ENCODE measurements around the gene SLC25A47. TPM values are rescaled to one million over a fixed set of nuclear protein-coding genes. Genes with fewer than 3 reads are reported as not detected.
A peak's percentile ranks its signal among the peaks of the same experiment; 100 is the strongest.

The SLC25A47 gene
- total and polyA plus RNA-seq, 3 experiments from 2014 or later: not detected

- H3K36me3 ChIP-seq (ENCODE audit: insufficient read depth, low read length): peaks cover 17% of the 10 kb centered on the region
- peaks cover 11 to 82% (median 37%) of the 10 kb centered on the region in 3 donors for H3K36me3 Mint-ChIP-seq
- POLR2A ChIA-PET: interaction anchor here (0.6 kb wide), 1 partner anchor 11 kb away, joined by 3 read pairs; no protein-coding TSS in a partner anchor
- CTCF ChIA-PET: no interaction called here
- no peak overlapping the region for H3K4me3 ChIP-seq (ENCODE audit: low read length)
- no peak overlapping the region for H3K27ac ChIP-seq (ENCODE audit: low read depth, low read length)
- H3K4me1 Mint-ChIP-seq: no peaks in the 10 kb centered on the region
- DNase-seq: no peak
- H3K9me3 Mint-ChIP-seq: no peaks in the 10 kb centered on the region
- peak overlapping the region in 3 of 8 donors; percentile 43 to 87 (median 46) for H3K27ac Mint-ChIP-seq
- H3K4me3 Mint-ChIP-seq: no peak overlapping the region
- no peaks in the 10 kb centered on the region for H3K27me3 ChIP-seq (ENCODE audit: insufficient read depth, low read length, poor library complexity, severe bottlenecking)
- H3K27me3 Mint-ChIP-seq: no peaks in the 10 kb centered on the region
- no peaks in the 10 kb centered on the region for H3K9me3 ChIP-seq (ENCODE audit: low read length)
- H3K4me1 ChIP-seq (ENCODE audit: insufficient read depth, low read length): no peaks in the 10 kb centered on the region
Measured at GRCh38 chr14:100350986-100351385, 27.8 kb downstream of the SLC25A47 start.

- Mint-ChIP-seq H3K27me3 (no peaks in the 10 kb centered on the region), H3K4me3 (no peak overlapping the region), H3K27ac (peak overlapping the region in 1 of 8 donors; percentile 51), H3K9me3 (no peaks in the 10 kb centered on the region), H3K4me1 (peaks cover 5 to 9% (median 6%) of the 10 kb centered on the region in 3 donors), H3K36me3 (peaks cover 29 to 83% (median 41%) of the 10 kb centered on the region in 3 donors)
- Histone ChIP-seq H3K4me3 (ENCODE audit: low read length) (no peak overlapping the region), H3K4me1 (ENCODE audit: insufficient read depth, low read length) (no peaks in the 10 kb centered on the region), H3K9me3 (ENCODE audit: low read length) (no peaks in the 10 kb centered on the region), H3K27ac (ENCODE audit: low read depth, low read length) (no peak overlapping the region), H3K27me3 (ENCODE audit: insufficient read depth, low read length, poor library complexity, severe bottlenecking) (no peaks in the 10 kb centered on the region), H3K36me3 (ENCODE audit: insufficient read depth, low read length) (peaks cover 27% of the 10 kb centered on the region)
- POLR2A ChIA-PET: no interaction called here
- CTCF ChIA-PET: no interaction called here
- DNase-seq: no peak
Measured at GRCh38 chr14:100358396-100358795, 35.3 kb downstream of the SLC25A47 start.

GRCh38 chr14:100359111-100359510 lies 36.0 kb downstream of the SLC25A47 start:
- H3K27me3 ChIP-seq (ENCODE audit: insufficient read depth, low read length, poor library complexity, severe bottlenecking): no peaks in the 10 kb centered on the region
- H3K9me3 ChIP-seq (ENCODE audit: low read length): no peaks in the 10 kb centered on the region
- Mint-ChIP-seq H3K9me3 (no peaks in the 10 kb centered on the region), H3K36me3 (peaks cover 29 to 80% (median 38%) of the 10 kb centered on the region in 3 donors), H3K27me3 (no peaks in the 10 kb centered on the region), H3K27ac (no peak overlapping the region), H3K4me1 (peaks cover 5 to 9% (median 6%) of the 10 kb centered on the region in 3 donors), H3K4me3 (no peak overlapping the region)
- H3K36me3 ChIP-seq (ENCODE audit: insufficient read depth, low read length): peaks cover 20% of the 10 kb centered on the region
- no peak for DNase-seq
- H3K4me1 ChIP-seq (ENCODE audit: insufficient read depth, low read length): no peaks in the 10 kb centered on the region
- H3K4me3 ChIP-seq (ENCODE audit: low read length): no peak overlapping the region
- H3K27ac ChIP-seq (ENCODE audit: low read depth, low read length): no peak overlapping the region
- ChIA-PET CTCF (no interaction called here), POLR2A (no interaction called here)

- no peak overlapping the region for H3K4me3 ChIP-seq (ENCODE audit: low read length)
- DNase-seq: no peak
- Mint-ChIP-seq H3K27ac (peak overlapping the region in 1 of 8 donors; percentile 29), H3K27me3 (no peaks in the 10 kb centered on the region), H3K4me1 (peaks cover 5 to 9% (median 6%) of the 10 kb centered on the region in 3 donors), H3K4me3 (no peak overlapping the region), H3K9me3 (no peaks in the 10 kb centered on the region), H3K36me3 (peaks cover 26 to 77% (median 31%) of the 10 kb centered on the region in 3 donors)
- H3K36me3 ChIP-seq (ENCODE audit: insufficient read depth, low read length): peaks cover 16% of the 10 kb centered on the region
- POLR2A ChIA-PET: no interaction called here
- H3K27me3 ChIP-seq (ENCODE audit: insufficient read depth, low read length, poor library complexity, severe bottlenecking): no peaks in the 10 kb centered on the region
- CTCF ChIA-PET: no interaction called here
- no peaks in the 10 kb centered on the region for H3K4me1 ChIP-seq (ENCODE audit: insufficient read depth, low read length)
- no peaks in the 10 kb centered on the region for H3K9me3 ChIP-seq (ENCODE audit: low read length)
- no peak overlapping the region for H3K27ac ChIP-seq (ENCODE audit: low read depth, low read length)
Measured at GRCh38 chr14:100359881-100360280, 36.7 kb downstream of the SLC25A47 start.

- Mint-ChIP-seq H3K4me3 (no peak overlapping the region), H3K9me3 (no peaks in the 10 kb centered on the region), H3K27ac (no peak overlapping the region), H3K36me3 (peaks cover 30 to 81% (median 32%) of the 10 kb centered on the region in 3 donors), H3K4me1 (peaks cover 5 to 9% (median 6%) of the 10 kb centered on the region in 3 donors), H3K27me3 (no peaks in the 10 kb centered on the region)
- no peaks in the 10 kb centered on the region for H3K9me3 ChIP-seq (ENCODE audit: low read length)
- DNase-seq: no peak
- H3K4me3 ChIP-seq (ENCODE audit: low read length): no peak overlapping the region
- ChIA-PET POLR2A (interaction anchor here (0.7 kb wide), 1 partner anchor 11 kb away, joined by 3 read pairs; no protein-coding TSS in a partner anchor), CTCF (interaction anchor here (1.3 kb wide), 1 partner anchor 302 kb away, joined by 3 read pairs; no protein-coding TSS in a partner anchor)
- H3K27me3 ChIP-seq (ENCODE audit: insufficient read depth, low read length, poor library complexity, severe bottlenecking): no peaks in the 10 kb centered on the region
- H3K27ac ChIP-seq (ENCODE audit: low read depth, low read length): no peak overlapping the region
- H3K36me3 ChIP-seq (ENCODE audit: insufficient read depth, low read length): peaks cover 16% of the 10 kb centered on the region
- no peaks in the 10 kb centered on the region for H3K4me1 ChIP-seq (ENCODE audit: insufficient read depth, low read length)
Measured at GRCh38 chr14:100361626-100362025, 38.5 kb downstream of the SLC25A47 start.

GRCh38 chr14:100362311-100362927 lies 39.3 kb downstream of the SLC25A47 start:
- H3K4me1 ChIP-seq (ENCODE audit: insufficient read depth, low read length): no peaks in the 10 kb centered on the region
- no peak overlapping the region for H3K27ac ChIP-seq (ENCODE audit: low read depth, low read length)
- Mint-ChIP-seq H3K27me3 (no peaks in the 10 kb centered on the region), H3K9me3 (no peaks in the 10 kb centered on the region), H3K4me1 (peaks cover 5 to 9% (median 6%) of the 10 kb centered on the region in 3 donors), H3K27ac (peak overlapping the region in 1 of 8 donors; percentile 52), H3K4me3 (no peak overlapping the region), H3K36me3 (peaks cover 30 to 79% (median 32%) of the 10 kb centered on the region in 3 donors)
- no peak overlapping the region for H3K4me3 ChIP-seq (ENCODE audit: low read length)
- peaks cover 16% of the 10 kb centered on the region for H3K36me3 ChIP-seq (ENCODE audit: insufficient read depth, low read length)
- ChIA-PET POLR2A (interaction anchor here (0.7 kb wide), 1 partner anchor 11 kb away, joined by 3 read pairs; no protein-coding TSS in a partner anchor), CTCF (interaction anchor here (1.3 kb wide), 1 partner anchor 301 kb away, joined by 3 read pairs; no protein-coding TSS in a partner anchor)
- H3K9me3 ChIP-seq (ENCODE audit: low read length): no peaks in the 10 kb centered on the region
- DNase-seq: no peak
- H3K27me3 ChIP-seq (ENCODE audit: insufficient read depth, low read length, poor library complexity, severe bottlenecking): no peaks in the 10 kb centered on the region

GRCh38 chr14:100363053-100363452 lies 39.9 kb downstream of the SLC25A47 start:
- Mint-ChIP-seq H3K9me3 (no peaks in the 10 kb centered on the region), H3K27ac (no peak overlapping the region), H3K27me3 (no peaks in the 10 kb centered on the region), H3K4me3 (no peak overlapping the region), H3K36me3 (peaks cover 35 to 82% (median 37%) of the 10 kb centered on the region in 3 donors), H3K4me1 (peaks cover 3 to 9% (median 5%) of the 10 kb centered on the region in 3 donors)
- Histone ChIP-seq H3K9me3 (ENCODE audit: low read length) (no peaks in the 10 kb centered on the region), H3K27me3 (ENCODE audit: insufficient read depth, low read length, poor library complexity, severe bottlenecking) (no peaks in the 10 kb centered on the region), H3K4me1 (ENCODE audit: insufficient read depth, low read length) (no peaks in the 10 kb centered on the region), H3K4me3 (ENCODE audit: low read length) (no peak overlapping the region), H3K27ac (ENCODE audit: low read depth, low read length) (no peak overlapping the region), H3K36me3 (ENCODE audit: insufficient read depth, low read length) (peaks cover 16% of the 10 kb centered on the region)
- POLR2A ChIA-PET: interaction anchor here (0.6 kb wide), 1 partner anchor 18 kb away, joined by 3 read pairs; no protein-coding TSS in a partner anchor
- CTCF ChIA-PET: no interaction called here
- DNase-seq: no peak

- Mint-ChIP-seq H3K27ac (no peak overlapping the region), H3K9me3 (no peaks in the 10 kb centered on the region), H3K4me3 (no peak overlapping the region), H3K4me1 (no peaks in the 10 kb centered on the region), H3K27me3 (no peaks in the 10 kb centered on the region), H3K36me3 (peaks cover 26 to 79% (median 34%) of the 10 kb centered on the region in 3 donors)
- Histone ChIP-seq H3K27me3 (ENCODE audit: insufficient read depth, low read length, poor library complexity, severe bottlenecking) (no peaks in the 10 kb centered on the region), H3K4me3 (ENCODE audit: low read length) (no peak overlapping the region), H3K9me3 (ENCODE audit: low read length) (no peaks in the 10 kb centered on the region), H3K4me1 (ENCODE audit: insufficient read depth, low read length) (no peaks in the 10 kb centered on the region), H3K36me3 (ENCODE audit: insufficient read depth, low read length) (peaks cover 16% of the 10 kb centered on the region), H3K27ac (ENCODE audit: low read depth, low read length) (no peak overlapping the region)
- ChIA-PET POLR2A (no interaction called here), CTCF (no interaction called here)
- no peak for DNase-seq
Measured at GRCh38 chr14:100364403-100364802, 41.3 kb downstream of the SLC25A47 start.

Measured in CD8-positive, alpha-beta memory T cell (primary cell).